H9 (cell line): ENCODE measurements around the gene SSRP1. TPM values are rescaled to one million over a fixed set of nuclear protein-coding genes. Genes with fewer than 3 reads are reported as not detected.

Experiments used
- DNase-seq: peaks from one replicate; pipeline ENCODE4 v3.0.0-alpha.2; 2017
- H2AFZ ChIP-seq: one replicate; pipeline ENCODE4 v1.6.1; 2013; ENCODE audit warnings: mild to moderate bottlenecking, low read length, control low read depth, moderate library complexity
- H2AK5ac ChIP-seq: 2 replicates; pipeline ENCODE4 v1.6.1; 2013; ENCODE audit warnings: low read length, control low read depth, mixed read lengths; ENCODE audit not compliant: insufficient read length
- H2BK120ac ChIP-seq: one replicate; pipeline ENCODE4 v1.6.1; 2013; ENCODE audit warnings: low read depth, mild to moderate bottlenecking, low read length, control low read depth, inconsistent platforms; ENCODE audit not compliant: poor library complexity, severe bottlenecking
- H2BK12ac ChIP-seq: 2 replicates; pipeline ENCODE4 v1.6.1; 2013; ENCODE audit warnings: low read length, control low read depth, mixed read lengths, low read depth; ENCODE audit not compliant: insufficient read length
- H2BK15ac ChIP-seq: 2 replicates; pipeline ENCODE4 v1.6.1; 2013; ENCODE audit warnings: low read depth, low read length, control low read depth
- H2BK20ac ChIP-seq: one replicate; pipeline ENCODE4 v1.6.1; 2013; ENCODE audit warnings: low read depth, mild to moderate bottlenecking, low read length, control low read depth, inconsistent platforms; ENCODE audit not compliant: poor library complexity, severe bottlenecking
- H2BK5ac ChIP-seq: 2 replicates; pipeline ENCODE4 v1.6.1; 2013; ENCODE audit warnings: low read length, control low read depth, mixed read lengths; ENCODE audit not compliant: insufficient read length
- H3K14ac ChIP-seq: 2 replicates; pipeline ENCODE4 v1.6.1; 2013; ENCODE audit warnings: low read length, control low read depth; ENCODE audit not compliant: insufficient read depth
- H3K18ac ChIP-seq: 2 replicates; pipeline ENCODE4 v1.6.1; 2013; ENCODE audit warnings: low read depth, mild to moderate bottlenecking, mixed read lengths, low read length, control low read depth; ENCODE audit not compliant: insufficient read length
- H3K23ac ChIP-seq: 2 replicates; pipeline ENCODE4 v1.6.1; 2013; ENCODE audit warnings: low read length, control low read depth, mixed read lengths, low read depth; ENCODE audit not compliant: insufficient read length
- H3K23me2 ChIP-seq: 2 replicates; pipeline ENCODE4 v1.6.1; 2013; ENCODE audit warnings: low read depth, mild to moderate bottlenecking, mixed read lengths, low read length, control low read depth; ENCODE audit not compliant: insufficient read length, poor library complexity, severe bottlenecking
- H3K27ac ChIP-seq: 2 replicates; pipeline ENCODE4 v1.5.1; 2013; ENCODE audit warnings: low read length, control low read depth, mixed read lengths, low read depth; ENCODE audit not compliant: insufficient read length
- H3K27me3 ChIP-seq: 2 replicates; pipeline ENCODE4 v1.6.1; 2013; ENCODE audit warnings: low read length, control low read depth, inconsistent platforms; ENCODE audit not compliant: insufficient read depth
- H3K4ac ChIP-seq: 2 replicates; pipeline ENCODE4 v1.6.1; 2013; ENCODE audit warnings: low read depth, mild to moderate bottlenecking, control low read depth, inconsistent platforms, low read length, moderate library complexity
- H3K4me1 ChIP-seq: 2 replicates; pipeline ENCODE4 v1.6.1; 2013; ENCODE audit warnings: low read length, control low read depth, inconsistent platforms; ENCODE audit not compliant: insufficient read depth
- H3K4me2 ChIP-seq: 2 replicates; pipeline ENCODE4 v1.6.1; 2013; ENCODE audit warnings: low read length, control low read depth, mixed read lengths; ENCODE audit not compliant: insufficient read length, insufficient read depth
- H3K56ac ChIP-seq: 2 replicates; pipeline ENCODE4 v1.6.1; 2013; ENCODE audit warnings: low read depth, mild to moderate bottlenecking, mixed read lengths, low read length, control low read depth; ENCODE audit not compliant: insufficient read length
- H3K79me1 ChIP-seq: 2 replicates; pipeline ENCODE4 v1.6.1; 2013; ENCODE audit warnings: low read depth, mild to moderate bottlenecking, moderate library complexity, low read length, control low read depth, inconsistent platforms; ENCODE audit not compliant: insufficient read depth, poor library complexity, severe bottlenecking
- H3K79me2 ChIP-seq: 2 replicates; pipeline ENCODE4 v1.6.1; 2013; ENCODE audit warnings: low read length, control low read depth, inconsistent platforms; ENCODE audit not compliant: insufficient read depth
- H3K9ac ChIP-seq: 2 replicates; pipeline ENCODE4 v1.6.1; 2013; ENCODE audit warnings: low read length, control low read depth, mixed read lengths; ENCODE audit not compliant: insufficient read length; ENCODE audit errors: extremely low read depth
- H3K9me3 ChIP-seq: one replicate; pipeline ENCODE4 v1.6.1; 2013; ENCODE audit warnings: low read depth, low read length, inconsistent platforms; ENCODE audit not compliant: control insufficient read depth
- H3T11ph ChIP-seq: one replicate; pipeline ENCODE4 v1.6.1; 2013; ENCODE audit warnings: mild to moderate bottlenecking, low read length, control low read depth, inconsistent platforms
- H4K20me1 ChIP-seq: one replicate; pipeline ENCODE4 v1.6.1; 2013; ENCODE audit not compliant: control insufficient read depth, insufficient read length, insufficient read depth
- H4K5ac ChIP-seq: 2 replicates; pipeline ENCODE4 v1.6.1; 2013; ENCODE audit warnings: low read depth, mild to moderate bottlenecking, mixed read lengths, low read length, control low read depth; ENCODE audit not compliant: insufficient read length
- H4K8ac ChIP-seq: replicated peaks from 2 replicates; pipeline ENCODE4 v1.6.1; 2013; ENCODE audit warnings: low read length, control low read depth, mixed read lengths, low read depth; ENCODE audit not compliant: insufficient read length
- H4K91ac ChIP-seq: 2 replicates; pipeline ENCODE4 v1.6.1; 2013; ENCODE audit warnings: low read depth, mild to moderate bottlenecking, moderate library complexity, mixed read lengths, low read length, control low read depth; ENCODE audit not compliant: insufficient read length
- H3K27ac Mint-ChIP-seq, 3 experiments: 2 replicates in 2 of 3; 3 replicates in 1 of 3; pipeline ENCODE4 v1.8.0; 2020 to 2021; ENCODE audit warnings: mixed read lengths in 3 of 3, mild to moderate bottlenecking in 1 of 3, moderate library complexity in 1 of 3
- H3K27me3 Mint-ChIP-seq: 2 replicates; pipeline ENCODE4 v1.8.0; 2021; ENCODE audit warnings: low read depth, mild to moderate bottlenecking, moderate library complexity, mixed read lengths
- H3K36me3 Mint-ChIP-seq, 3 experiments: 2 replicates in 2 of 3; 3 replicates in 1 of 3; pipeline ENCODE4 v1.8.0; 2020 to 2021; ENCODE audit warnings: low read depth in 3 of 3, mixed read lengths in 3 of 3; ENCODE audit not compliant: insufficient read depth in 1 of 3
- H3K4me1 Mint-ChIP-seq, 2 experiments: 2 replicates each; pipeline ENCODE4 v1.8.0; 2020; ENCODE audit warnings: mixed read lengths in 2 of 2
- H3K4me3 Mint-ChIP-seq, 2 experiments: 2 replicates in 1 of 2; 3 replicates in 1 of 2; pipeline ENCODE4 v1.8.0; 2020 to 2021; ENCODE audit warnings: mild to moderate bottlenecking in 2 of 2, mixed read lengths in 2 of 2, moderate library complexity in 1 of 2
- H3K9me3 Mint-ChIP-seq, 2 experiments: 2 replicates in 1 of 2; 3 replicates in 1 of 2; pipeline ENCODE4 v1.8.0; 2020; ENCODE audit warnings: mild to moderate bottlenecking in 2 of 2, mixed read lengths in 2 of 2, moderate library complexity in 1 of 2
- CTCF ChIP-seq: fragments of 200-600 bp; sonication (generic); conservative IDR thresholded peaks from 3 replicates; pipeline ENCODE4 v1.8.0; 2021; ENCODE audit warnings: antibody characterized with exemption, mild to moderate bottlenecking
- WGBS: extraction: QIAGEN DNeasy Blood & Tissue Kit; methylation state at CpG from one replicate; pipeline ENCODE4 v1.1.7; 2013; ENCODE audit warnings: missing lambda C conversion rate, low lambda C conversion rate, mixed read lengths; ENCODE audit not compliant: insufficient read length; ENCODE audit errors: extremely low coverage; 5-methylcytosine and 5-hydroxymethylcytosine counted together
- total RNA-seq: library from RNA; stranded (reverse); gene quantifications from 2 replicates; pipeline ENCODE4 v1.2.1, GENCODE V29; 2021

Gene SSRP1
- total RNA-seq, 1 experiment from 2014 or later = 202 TPM

DNA sequence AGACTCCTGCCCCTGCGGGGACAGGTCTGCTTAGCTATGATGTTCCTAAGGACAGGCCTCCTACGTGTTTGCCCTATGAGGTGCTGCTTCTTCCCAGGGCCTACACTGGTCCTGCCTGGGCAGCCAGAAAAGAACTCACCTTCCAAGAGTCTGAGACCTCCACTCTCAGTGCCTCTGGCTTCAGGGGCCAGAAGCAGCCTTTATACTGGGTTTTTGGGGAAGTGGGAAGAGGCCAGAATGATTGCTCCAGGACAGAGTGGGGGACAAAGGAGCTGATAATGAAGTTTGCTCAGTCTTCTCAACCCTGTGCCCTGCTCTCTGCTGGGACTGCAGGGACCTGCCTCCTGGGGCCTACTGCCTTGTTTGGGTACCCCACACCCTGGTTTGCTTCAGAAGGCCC lies 45.3 kb upstream of the SSRP1 start, which contains the start of gene PRG3:
PRG3 (minus strand) TSS at position 176 of the 400 bp plus-strand sequence. CDS start 442 bp downstream, outside the sequence.
- no peak within 1 kb of the TSS for H3K14ac ChIP-seq
- no peak within 1 kb of the TSS for H3K9ac ChIP-seq
- H3K4ac ChIP-seq = no peak within 1 kb of the TSS
- H2BK15ac ChIP-seq = no peak within 1 kb of the TSS
- H3T11ph ChIP-seq = no peak within 1 kb of the TSS
- no peak within 1 kb of the TSS for H2AK5ac ChIP-seq
- H3K9me3 ChIP-seq = no peaks in the 10 kb centered on the region
- H2BK12ac ChIP-seq = no peak within 1 kb of the TSS
- H3K27me3 ChIP-seq = no peaks in the 10 kb centered on the region; the same call in 1 of the 2 replicates
- H2BK20ac ChIP-seq = no peak within 1 kb of the TSS
- no peak within 1 kb of the TSS for H4K91ac ChIP-seq
- H3K27me3 Mint-ChIP-seq = peaks cover 53% of the 10 kb centered on the region
- WGBS = no CpG with 5 or more reads among the region's 2 CpGs
- no peak within 1 kb of the TSS for H4K8ac ChIP-seq
- H2AFZ ChIP-seq = no peak within 1 kb of the TSS
- no peak within 1 kb of the TSS for H3K56ac ChIP-seq
- no peak within 1 kb of the TSS for H3K23ac ChIP-seq
- no peaks in the 10 kb centered on the region for H3K79me2 ChIP-seq
- H3K4me2 ChIP-seq = no peak within 1 kb of the TSS
- no peak within 1 kb of the TSS for H3K27ac ChIP-seq
- H4K5ac ChIP-seq = no peak within 1 kb of the TSS
- H4K20me1 ChIP-seq = no peaks in the 10 kb centered on the region
- no peaks in the 10 kb centered on the region; the same call in 1 of the 2 replicates for H3K4me1 ChIP-seq
- H2BK120ac ChIP-seq = no peak within 1 kb of the TSS
- no peaks in the 10 kb centered on the region for H3K23me2 ChIP-seq
- H3K79me1 ChIP-seq = no peaks in the 10 kb centered on the region
- no peak for DNase-seq
- no peak within 1 kb of the TSS for H3K18ac ChIP-seq
- H3K4me3 Mint-ChIP-seq = no peak within 1 kb of the TSS; a peak in 1 of 5 replicates
- H3K9me3 Mint-ChIP-seq = no peaks in the 10 kb centered on the region
- H3K36me3 Mint-ChIP-seq = no peaks in the 10 kb centered on the region
- no peak for TF ChIP-seq CTCF
- H2BK5ac ChIP-seq = no peak within 1 kb of the TSS
- H3K27ac Mint-ChIP-seq = peak within 1 kb of the TSS in 1 of 3 experiments; percentile 73; a peak in 1 of 7 replicates
- H3K4me1 Mint-ChIP-seq = peaks cover 3 to 15% of the 10 kb centered on the region in 2 experiments
